T-cell (primary cell): Measurements from ENCODE around the gene PTGES2. TPM values are rescaled to one million over a fixed set of nuclear protein-coding genes. Genes with fewer than 3 reads are reported as not detected.
"Not testable (repeated sequence)": the region's sequence is repeated elsewhere in the genome, so short reads cannot be mapped to it uniquely, and the experiment has no call there.

Experiments used
- ATAC-seq, 4 experiments: fragments of 200-7000 bp in 3 of 4; fragments of 150-1000 bp in 1 of 4; cut with Tn5 transposase; replicated peaks in 1 of 4; 1 replicate in 3 of 4; 2 replicates in 1 of 4; pipeline ENCODE4 v1.10.0; 2021; ENCODE audit warnings: moderate library complexity in 3 of 4, mild to moderate bottlenecking in 2 of 4, moderate number of reproducible peaks in 1 of 4
- CTCF ChIA-PET, 2 donors: fragments of 300-600 bp; sonication (Branson Sonifier 250); formaldehyde crosslinking; loops; one replicate each; lab custom pipeline; 2022; ENCODE audit warnings: antibody characterized with exemption in 2 of 2; lab: Charles Lee
- POLR2A ChIA-PET, 2 donors: fragments of 300-600 bp; sonication (Branson Sonifier 250); formaldehyde crosslinking; loops; one replicate each; lab custom pipeline; 2022; ENCODE audit warnings: antibody characterized with exemption in 2 of 2; lab: Charles Lee
- DNase-seq, 35 experiments: peaks; one replicate each; pipeline versions ENCODE4 v3.0.0 to v3.0.0-alpha.2; 2013 to 2023
- H3K27ac ChIP-seq: one replicate; pipeline ENCODE4 v1.5.1; 2013; ENCODE audit warnings: low read length
- H3K27me3 ChIP-seq, 2 experiments: replicated peaks in 1 of 2; 1 replicate in 1 of 2; 2 replicates in 1 of 2; pipeline versions ENCODE4 v1.6.1 to v1.7.0; 2013; ENCODE audit warnings: low read length in 1 of 2, mixed read lengths in 1 of 2; ENCODE audit not compliant: control insufficient read depth in 2 of 2, insufficient read depth in 2 of 2; ENCODE audit errors: extremely low read depth in 1 of 2
- H3K36me3 ChIP-seq, 2 donors: 1 replicate in 1 of 2; 2 replicates in 1 of 2; pipeline versions ENCODE4 v1.6.1 to v1.7.0; 2013; ENCODE audit warnings: low read length in 1 of 2; ENCODE audit not compliant: control insufficient read depth in 2 of 2, insufficient read depth in 1 of 2; ENCODE audit errors: extremely low read depth in 1 of 2
- H3K4me1 ChIP-seq, 2 experiments: 1 replicate in 1 of 2; 2 replicates in 1 of 2; pipeline versions ENCODE4 v1.6.1 to v1.7.0; 2013; ENCODE audit warnings: low read length in 2 of 2, mixed read lengths in 1 of 2; ENCODE audit not compliant: insufficient read depth in 2 of 2, control insufficient read depth in 1 of 2; ENCODE audit errors: extremely low read depth in 1 of 2
- H3K4me3 ChIP-seq, 2 donors: 1 replicate in 1 of 2; 2 replicates in 1 of 2; pipeline versions ENCODE4 v1.5.1 to v1.7.0; 2013; ENCODE audit warnings: mild to moderate bottlenecking in 2 of 2, low read length in 1 of 2, moderate library complexity in 1 of 2; ENCODE audit not compliant: control insufficient read depth in 1 of 2; ENCODE audit errors: extremely low read depth in 1 of 2
- H3K9me3 ChIP-seq: 2 replicates; pipeline ENCODE4 v1.7.0; 2013
- H3K27ac Mint-ChIP-seq, 2 donors: one replicate each; pipeline ENCODE4 v1.8.0; 2020 to 2021; ENCODE audit warnings: mild to moderate bottlenecking in 2 of 2, mixed read lengths in 2 of 2
- H3K27me3 Mint-ChIP-seq, 2 donors: one replicate each; pipeline ENCODE4 v1.8.0; 2021 to 2022; ENCODE audit warnings: mixed read lengths in 2 of 2
- H3K36me3 Mint-ChIP-seq: one replicate; pipeline ENCODE4 v1.8.0; 2021; ENCODE audit warnings: mixed read lengths
- H3K4me1 Mint-ChIP-seq, 3 donors: one replicate each; pipeline ENCODE4 v1.8.0; 2020 to 2022; ENCODE audit warnings: mixed read lengths in 3 of 3, mild to moderate bottlenecking in 1 of 3
- H3K4me3 Mint-ChIP-seq, 3 donors: one replicate each; pipeline ENCODE4 v1.8.0; 2020 to 2022; ENCODE audit warnings: mild to moderate bottlenecking in 3 of 3, mixed read lengths in 3 of 3, moderate library complexity in 3 of 3
- H3K9me3 Mint-ChIP-seq, 3 donors: one replicate each; pipeline ENCODE4 v1.8.0; 2020 to 2022; ENCODE audit warnings: mixed read lengths in 3 of 3
- WGBS: methylation state at CpG from one replicate; pipeline ENCODE4 v1.1.5; 2013; ENCODE audit warnings: missing lambda C conversion rate; ENCODE audit not compliant: insufficient coverage; 5-methylcytosine and 5-hydroxymethylcytosine counted together
- total RNA-seq, 35 experiments: library from RNA in 6 of 35; stranded (reverse) in 6 of 35; fragments of 120-200 nt in 1 of 35; gene quantifications; one replicate each; pipeline versions ENCODE4 v1.2.1 to v1.2.4 and lab custom pipeline; 2013 to 2026

The PTGES2 gene
- total RNA-seq, 5 donors from 2014 or later (not counting 1 experiment from before 2014, with no cell fraction given), result 60.2 to 91.7 (median 79.2) TPM

DNA sequence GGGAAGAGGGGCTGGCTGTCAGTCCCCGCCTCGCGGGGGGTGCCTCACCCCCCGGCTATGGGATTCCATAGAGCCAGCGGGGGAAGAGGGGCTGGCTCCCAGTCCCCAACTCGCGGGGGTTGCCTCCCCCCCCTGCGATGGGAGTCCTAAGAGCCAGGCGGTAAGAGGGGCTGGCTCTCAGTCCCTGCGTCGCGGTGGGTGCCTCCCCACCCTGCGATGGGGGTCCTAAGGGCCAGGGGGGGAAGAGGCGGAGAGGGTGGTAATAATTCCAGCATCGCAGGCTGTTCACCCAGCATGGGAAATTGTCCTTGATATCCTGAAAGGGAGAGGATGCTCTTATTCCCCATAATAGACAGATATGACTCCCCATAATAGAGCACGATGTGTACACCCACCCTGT lies 12.1 kb upstream of the PTGES2 start:
- Mint-ChIP-seq H3K36me3 (no peaks in the 10 kb centered on the region), H3K27me3 (no peaks in the 10 kb centered on the region), H3K9me3 (no peaks in the 10 kb centered on the region), H3K27ac (no peak overlapping the region), H3K4me3 (no peak overlapping the region), H3K4me1 (peaks cover 26 to 27% (median 26%) of the 10 kb centered on the region in 3 donors)
- ChIA-PET CTCF (no interaction called here), POLR2A (no interaction called here)
- ATAC-seq, result no peak
- no CpG with 5 or more reads among the region's 16 CpGs for WGBS
- Histone ChIP-seq H3K9me3 (no peaks in the 10 kb centered on the region), H3K27me3 (no peaks in the 10 kb centered on the region), H3K4me1 (peaks cover 9 to 19% of the 10 kb centered on the region in 2 experiments), H3K36me3 (no peaks in the 10 kb centered on the region), H3K27ac (no peak overlapping the region), H3K4me3 (no peak overlapping the region)
- no peak for DNase-seq

DNA sequence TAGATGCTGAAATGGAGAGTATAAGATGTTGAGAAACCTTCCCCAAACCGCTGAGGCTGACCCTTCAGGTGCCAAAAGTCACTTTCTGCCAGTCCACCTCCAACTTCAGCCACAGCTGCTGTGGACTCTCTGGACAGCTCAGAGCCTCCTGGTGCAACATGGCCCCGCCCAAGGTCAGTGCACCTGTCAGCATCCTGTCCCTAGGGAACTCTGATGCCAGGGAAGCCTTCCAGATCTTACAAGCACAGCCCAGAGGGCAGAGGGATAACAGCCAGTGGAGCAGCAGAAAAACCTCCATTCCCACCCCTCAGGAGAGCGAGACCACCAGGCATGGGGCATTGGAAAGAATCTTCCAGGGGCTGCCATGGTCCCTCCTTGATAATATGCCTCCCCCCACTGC lies 10.5 kb upstream of the PTGES2 start:
- no peaks in the 10 kb centered on the region for H3K9me3 ChIP-seq
- POLR2A ChIA-PET, result no interaction called here
- ATAC-seq, result no peak
- H3K27me3 Mint-ChIP-seq, result peaks cover 0 to 6% of the 10 kb centered on the region in 2 donors
- H3K4me1 ChIP-seq, result peaks cover 9 to 19% of the 10 kb centered on the region in 2 experiments
- H3K36me3 ChIP-seq, result no peaks in the 10 kb centered on the region
- CTCF ChIA-PET, result no interaction called here
- H3K4me3 ChIP-seq, result no peak overlapping the region
- DNase-seq, result no peak
- H3K27ac Mint-ChIP-seq, result no peak overlapping the region
- H3K9me3 Mint-ChIP-seq, result no peaks in the 10 kb centered on the region
- no peaks in the 10 kb centered on the region for H3K27me3 ChIP-seq
- H3K4me1 Mint-ChIP-seq, result peaks cover 20 to 22% (median 21%) of the 10 kb centered on the region in 3 donors
- no peak overlapping the region for H3K4me3 Mint-ChIP-seq
- no peaks in the 10 kb centered on the region for H3K36me3 Mint-ChIP-seq
- WGBS, result 92% methylated on average over 2 of the region's 3 CpGs
- H3K27ac ChIP-seq, result no peak overlapping the region

DNA sequence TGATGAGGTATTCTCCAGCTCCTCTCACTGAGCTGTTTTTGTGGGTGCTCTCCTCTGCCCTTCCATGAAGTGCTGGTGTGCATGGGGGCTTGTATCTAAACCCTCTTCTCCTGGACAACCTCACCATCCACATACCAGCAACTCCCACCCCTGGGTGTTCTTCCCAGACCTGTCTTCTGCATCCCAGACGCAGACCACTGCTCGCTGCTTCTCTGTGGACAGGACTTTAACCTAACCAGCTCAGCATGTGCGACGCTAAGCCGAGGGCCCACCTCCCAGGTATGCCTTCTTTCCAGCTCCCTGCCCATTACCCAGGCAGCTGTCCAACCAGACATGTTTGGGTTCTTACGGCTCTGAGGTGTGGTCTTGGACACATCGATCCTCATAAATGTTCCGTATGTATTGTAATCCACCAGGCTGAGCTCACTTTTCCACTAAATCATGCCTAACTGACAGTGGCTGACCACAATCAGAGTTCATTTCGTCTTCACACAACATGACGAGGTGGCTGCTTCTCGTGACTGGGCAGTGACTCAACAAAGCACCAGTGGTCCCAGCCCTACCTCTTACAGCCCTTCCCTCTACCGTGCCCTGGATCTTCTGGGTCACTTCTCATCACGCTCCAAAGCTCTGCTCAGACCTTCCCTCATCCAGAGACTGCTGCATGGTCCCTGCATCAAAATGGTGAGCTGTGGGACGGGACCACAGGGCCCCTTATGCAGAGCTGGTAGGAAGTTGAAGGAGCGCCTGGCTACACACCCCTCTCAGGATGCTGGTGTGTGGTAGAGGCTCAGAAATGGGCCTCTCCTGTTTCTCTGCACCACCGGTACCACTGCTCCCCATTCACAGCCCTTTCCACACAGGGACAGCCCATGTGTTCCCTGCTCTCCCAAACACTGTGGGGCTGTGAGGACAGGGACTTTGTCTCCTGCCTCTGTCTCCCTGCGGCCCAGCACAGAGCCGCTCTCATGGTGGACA lies 9.6 kb upstream of the PTGES2 start:
- no peaks in the 10 kb centered on the region for H3K9me3 Mint-ChIP-seq
- no peak overlapping the region for H3K4me3 Mint-ChIP-seq
- no peaks in the 10 kb centered on the region for H3K36me3 Mint-ChIP-seq
- Histone ChIP-seq H3K27me3 (peaks cover 0 to 5% of the 10 kb centered on the region in 2 experiments), H3K36me3 (no peaks in the 10 kb centered on the region), H3K27ac (no peak overlapping the region), H3K4me1 (peaks cover 3 to 10% of the 10 kb centered on the region in 2 experiments), H3K9me3 (no peaks in the 10 kb centered on the region), H3K4me3 (no peak overlapping the region)
- 91% methylated on average over 11 of the region's 18 CpGs for WGBS
- H3K4me1 Mint-ChIP-seq, result peaks cover 12 to 16% (median 13%) of the 10 kb centered on the region in 3 donors
- H3K27ac Mint-ChIP-seq, result no peak overlapping the region
- ChIA-PET CTCF (no interaction called here), POLR2A (no interaction called here)
- ATAC-seq (no peak), DNase-seq (no peak)
- H3K27me3 Mint-ChIP-seq, result peaks cover 0 to 10% of the 10 kb centered on the region in 2 donors

DNA sequence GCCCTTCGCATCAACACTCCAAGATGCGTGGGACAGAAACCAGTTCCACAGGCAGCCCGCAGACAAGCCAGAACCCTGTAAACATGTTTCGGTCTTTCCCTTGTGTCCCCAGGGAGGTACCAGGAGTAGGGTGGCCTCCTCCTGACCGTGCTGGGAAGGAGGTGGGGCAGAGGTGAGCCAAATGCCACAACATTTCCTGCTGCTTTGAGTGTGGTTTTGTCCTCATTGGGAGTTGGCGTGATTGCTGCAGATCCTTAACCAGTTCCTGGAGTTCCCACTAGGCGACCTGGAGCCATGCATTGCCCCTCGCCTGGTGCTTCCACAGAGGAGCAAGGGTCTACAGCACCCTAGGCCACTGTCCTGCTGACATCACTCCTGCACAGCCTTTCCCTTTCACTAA lies 8.0 kb upstream of the PTGES2 start:
- H3K4me1 ChIP-seq, H3K27ac Mint-ChIP-seq, DNase-seq, H3K4me3 ChIP-seq, ATAC-seq, H3K9me3 ChIP-seq, H3K36me3 Mint-ChIP-seq, H3K27ac ChIP-seq, H3K36me3 ChIP-seq, H3K9me3 Mint-ChIP-seq, CTCF ChIA-PET, H3K4me3 Mint-ChIP-seq, POLR2A ChIA-PET: not testable (repeated sequence)
- WGBS, result 0% methylated on average over 1 of the region's 8 CpGs
- peaks cover 0 to 10% of the 10 kb centered on the region in 2 donors for H3K27me3 Mint-ChIP-seq
- peaks cover 0 to 17% of the 10 kb centered on the region in 2 experiments for H3K27me3 ChIP-seq
- H3K4me1 Mint-ChIP-seq, result peaks cover 8 to 11% (median 8%) of the 10 kb centered on the region in 3 donors

DNA sequence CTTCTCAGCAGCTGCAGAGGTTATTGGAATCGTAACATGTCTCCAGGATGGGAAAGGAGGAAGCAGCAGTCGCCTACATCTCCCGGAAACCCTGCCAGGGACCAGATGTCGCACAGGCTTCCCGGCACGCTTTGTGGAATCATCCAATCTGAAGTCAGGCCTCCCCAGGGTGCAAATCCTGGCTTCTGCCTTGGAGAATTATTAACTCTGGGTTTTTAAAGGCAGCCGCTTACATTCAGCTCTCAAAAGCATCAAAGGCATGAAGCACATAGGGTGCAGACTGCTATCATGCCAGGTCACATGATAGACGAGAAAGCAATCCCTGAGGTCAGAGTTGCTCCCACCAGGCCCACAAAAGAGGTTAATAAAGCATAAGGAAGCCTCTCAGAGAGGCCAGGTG lies 4.6 kb upstream of the PTGES2 start:
- H3K36me3 ChIP-seq, CTCF ChIA-PET, DNase-seq, H3K9me3 ChIP-seq, ATAC-seq, H3K9me3 Mint-ChIP-seq, H3K36me3 Mint-ChIP-seq, H3K4me3 ChIP-seq, POLR2A ChIA-PET, H3K4me3 Mint-ChIP-seq, H3K27ac Mint-ChIP-seq, H3K27ac ChIP-seq: not testable (repeated sequence)
- H3K4me1 Mint-ChIP-seq, result peaks cover 22 to 28% (median 27%) of the 10 kb centered on the region in 3 donors
- WGBS, result 81% methylated on average over 6 of the region's 8 CpGs
- peaks cover 5 to 18% of the 10 kb centered on the region in 2 experiments for H3K4me1 ChIP-seq
- H3K27me3 ChIP-seq, result peaks cover 0 to 17% of the 10 kb centered on the region in 2 experiments
- H3K27me3 Mint-ChIP-seq, result peaks cover 0 to 10% of the 10 kb centered on the region in 2 donors

DNA sequence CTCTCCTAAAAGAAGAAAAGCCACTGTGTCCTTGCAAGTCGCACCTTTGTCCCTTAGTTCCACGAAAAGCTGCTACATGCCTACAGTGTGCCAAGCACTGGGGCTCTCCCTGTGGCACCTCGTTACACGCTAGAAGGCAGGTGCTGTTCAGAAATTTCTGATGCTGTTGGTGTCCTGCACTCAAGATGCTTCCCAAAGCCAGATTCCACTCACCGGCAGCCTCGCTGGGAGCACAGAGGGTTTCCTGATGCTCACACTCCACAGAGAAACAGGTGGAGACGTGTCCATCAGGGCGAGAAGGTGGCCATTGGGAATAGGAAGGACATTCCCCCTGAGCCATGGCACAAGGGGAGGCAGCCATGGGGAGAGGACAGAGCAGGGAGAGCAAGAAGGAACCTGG lies 3.8 kb upstream of the PTGES2 start:
- Histone ChIP-seq H3K27me3 (peaks cover 0 to 17% of the 10 kb centered on the region in 2 experiments), H3K4me1 (peaks cover 6 to 26% of the 10 kb centered on the region in 2 experiments)
- ATAC-seq, H3K36me3 Mint-ChIP-seq, H3K27ac Mint-ChIP-seq, H3K4me3 Mint-ChIP-seq, H3K36me3 ChIP-seq, H3K4me3 ChIP-seq, H3K27ac ChIP-seq, H3K9me3 ChIP-seq, H3K9me3 Mint-ChIP-seq, DNase-seq: not testable (repeated sequence)
- POLR2A ChIA-PET, result interaction anchor here in 1 of 2 donors (0.6 kb wide), 1 partner anchor 28 kb away, joined by 3 read pairs; no protein-coding TSS in a partner anchor
- CTCF ChIA-PET, result interaction anchor here in 1 of 2 donors (0.6 kb wide), 1 partner anchor 355 kb away, joined by 3 read pairs; no protein-coding TSS in a partner anchor
- H3K27me3 Mint-ChIP-seq, result peaks cover 0 to 10% of the 10 kb centered on the region in 2 donors
- peaks cover 23 to 33% (median 29%) of the 10 kb centered on the region in 3 donors for H3K4me1 Mint-ChIP-seq
- WGBS, result 93% methylated on average over 5 of the region's 8 CpGs
